Measurements from ENCODE around the gene POLE.

- no peak for TF ChIP-seq EP300 (IDR thresholded peaks at IDR 0.05; ENCODE audit: borderline replicate concordance)
- TF ChIP-seq CEBPB (IDR thresholded peaks at IDR 0.05): peak; percentile 23; the same call in 1 of the 2 replicates
- TF ChIP-seq EGR1 (IDR thresholded peaks at IDR 0.05): peak; percentile 74
These were observed at the start of gene POLE, which contains the start of gene PXMP2 for GRCh38 chr12:132687211-132688164.

Measured in Ishikawa (cell line).